ENCODE measurements around the gene PLOD1.
A peak's percentile ranks its signal among the peaks of the same experiment; 100 is the strongest.
"Not testable (repeated sequence)": the region's sequence is repeated elsewhere in the genome, so short reads cannot be mapped to it uniquely, and the experiment has no call there.

PLOD1 gene

GRCh38 chr1:11908095-11908675 lies 26.3 kb upstream of the PLOD1 start:
- H3K9ac ChIP-seq (ENCODE audit: low read depth, low read length, poor library complexity, severe bottlenecking), result peak overlapping the region; percentile 92
- peak overlapping the region; percentile 77 for H3K4me3 ChIP-seq (ENCODE audit: low read length, poor library complexity, severe bottlenecking)
- no peaks in the 10 kb centered on the region for H3K9me2 ChIP-seq (replicated peaks; ENCODE audit: low read depth, low read length)
- no peaks in the 10 kb centered on the region for H3K27me3 ChIP-seq (ENCODE audit: insufficient read depth, low read length, poor library complexity, severe bottlenecking)
- H3K79me2 ChIP-seq (ENCODE audit: insufficient read depth, low read length), result no peaks in the 10 kb centered on the region
- no peak overlapping the region; the same call in 1 of the 2 replicates for H2AFZ ChIP-seq (ENCODE audit: low read length)
- H3K9me3 ChIP-seq (ENCODE audit: insufficient read depth, low read depth, low read length), result no peaks in the 10 kb centered on the region
- H3K36me3 ChIP-seq (ENCODE audit: insufficient read depth, low read length), result no peaks in the 10 kb centered on the region
- H3K4me2 ChIP-seq (ENCODE audit: low read depth, low read length, poor library complexity, severe bottlenecking), result peak overlapping the region; percentile 77
- TF ChIP-seq EZH2phosphoT487 (IDR thresholded peaks at IDR 0.05; ENCODE audit: borderline replicate concordance), result no peak
- TF ChIP-seq CTCF (conservative IDR thresholded peaks at IDR 0.05; ENCODE audit: low read length), result no peak
- peaks cover 16% of the 10 kb centered on the region for H3F3A ChIP-seq (ENCODE audit: low read depth)
- H4K20me1 ChIP-seq (ENCODE audit: insufficient read depth, low read length, poor library complexity, severe bottlenecking), result no peaks in the 10 kb centered on the region
- peaks cover 4% of the 10 kb centered on the region for H3K4me1 ChIP-seq (ENCODE audit: insufficient read depth, low read length, poor library complexity, severe bottlenecking)

GRCh38 chr1:11910914-11911228 lies 23.6 kb upstream of the PLOD1 start:
- peaks cover 16% of the 10 kb centered on the region for H3F3A ChIP-seq (ENCODE audit: low read depth)
- not testable (repeated sequence) for H3K4me1 ChIP-seq (ENCODE audit: insufficient read depth, low read length, poor library complexity, severe bottlenecking); H2AFZ ChIP-seq (ENCODE audit: low read length); H4K20me1 ChIP-seq (ENCODE audit: insufficient read depth, low read length, poor library complexity, severe bottlenecking); H3K79me2 ChIP-seq (ENCODE audit: insufficient read depth, low read length); H3K9me3 ChIP-seq (ENCODE audit: insufficient read depth, low read depth, low read length); H3K9me2 ChIP-seq (replicated peaks; ENCODE audit: low read depth, low read length); H3K4me2 ChIP-seq (ENCODE audit: low read depth, low read length, poor library complexity, severe bottlenecking); H3K4me3 ChIP-seq (ENCODE audit: low read length, poor library complexity, severe bottlenecking); H3K27me3 ChIP-seq (ENCODE audit: insufficient read depth, low read length, poor library complexity, severe bottlenecking); H3K36me3 ChIP-seq (ENCODE audit: insufficient read depth, low read length); H3K9ac ChIP-seq (ENCODE audit: low read depth, low read length, poor library complexity, severe bottlenecking)

GRCh38 chr1:11912000-11912399 lies 22.5 kb upstream of the PLOD1 start:
- no peaks in the 10 kb centered on the region for H3K79me2 ChIP-seq (ENCODE audit: insufficient read depth, low read length)
- H3K9me3 ChIP-seq (ENCODE audit: insufficient read depth, low read depth, low read length), result no peaks in the 10 kb centered on the region
- no peak overlapping the region for H3K9ac ChIP-seq (ENCODE audit: low read depth, low read length, poor library complexity, severe bottlenecking)
- H3F3A ChIP-seq (ENCODE audit: low read depth), result peaks cover 14% of the 10 kb centered on the region
- TF ChIP-seq CTCF (conservative IDR thresholded peaks at IDR 0.05; ENCODE audit: low read length) (no peak), EZH2phosphoT487 (IDR thresholded peaks at IDR 0.05; ENCODE audit: borderline replicate concordance) (no peak)
- H3K4me2 ChIP-seq (ENCODE audit: low read depth, low read length, poor library complexity, severe bottlenecking), result no peak overlapping the region
- H3K4me3 ChIP-seq (ENCODE audit: low read length, poor library complexity, severe bottlenecking), result no peak overlapping the region
- H2AFZ ChIP-seq (ENCODE audit: low read length), result no peak overlapping the region
- no peaks in the 10 kb centered on the region for H3K27me3 ChIP-seq (ENCODE audit: insufficient read depth, low read length, poor library complexity, severe bottlenecking)
- H3K9me2 ChIP-seq (replicated peaks; ENCODE audit: low read depth, low read length), result no peaks in the 10 kb centered on the region
- no peaks in the 10 kb centered on the region for H3K4me1 ChIP-seq (ENCODE audit: insufficient read depth, low read length, poor library complexity, severe bottlenecking)
- no peaks in the 10 kb centered on the region for H4K20me1 ChIP-seq (ENCODE audit: insufficient read depth, low read length, poor library complexity, severe bottlenecking)
- H3K36me3 ChIP-seq (ENCODE audit: insufficient read depth, low read length), result no peaks in the 10 kb centered on the region

GRCh38 chr1:11912482-11913216 lies 21.9 kb upstream of the PLOD1 start:
- not testable (repeated sequence) for H3K9me2 ChIP-seq (replicated peaks; ENCODE audit: low read depth, low read length); H3K9me3 ChIP-seq (ENCODE audit: insufficient read depth, low read depth, low read length); H2AFZ ChIP-seq (ENCODE audit: low read length); H3K4me2 ChIP-seq (ENCODE audit: low read depth, low read length, poor library complexity, severe bottlenecking); H3K4me1 ChIP-seq (ENCODE audit: insufficient read depth, low read length, poor library complexity, severe bottlenecking); H3K36me3 ChIP-seq (ENCODE audit: insufficient read depth, low read length); H4K20me1 ChIP-seq (ENCODE audit: insufficient read depth, low read length, poor library complexity, severe bottlenecking); H3K9ac ChIP-seq (ENCODE audit: low read depth, low read length, poor library complexity, severe bottlenecking); H3K27me3 ChIP-seq (ENCODE audit: insufficient read depth, low read length, poor library complexity, severe bottlenecking); H3K4me3 ChIP-seq (ENCODE audit: low read length, poor library complexity, severe bottlenecking); H3K79me2 ChIP-seq (ENCODE audit: insufficient read depth, low read length)
- peaks cover 12% of the 10 kb centered on the region for H3F3A ChIP-seq (ENCODE audit: low read depth)
